Measurements from ENCODE around the gene TNNI2. TPM values are rescaled to one million over a fixed set of nuclear protein-coding genes. Genes with fewer than 3 reads are reported as not detected.
"Not testable (repeated sequence)": the region's sequence is repeated elsewhere in the genome, so short reads cannot be mapped to it uniquely, and the experiment has no call there.

Gene TNNI2
- total RNA-seq = not detected in 2 replicates

DNA sequence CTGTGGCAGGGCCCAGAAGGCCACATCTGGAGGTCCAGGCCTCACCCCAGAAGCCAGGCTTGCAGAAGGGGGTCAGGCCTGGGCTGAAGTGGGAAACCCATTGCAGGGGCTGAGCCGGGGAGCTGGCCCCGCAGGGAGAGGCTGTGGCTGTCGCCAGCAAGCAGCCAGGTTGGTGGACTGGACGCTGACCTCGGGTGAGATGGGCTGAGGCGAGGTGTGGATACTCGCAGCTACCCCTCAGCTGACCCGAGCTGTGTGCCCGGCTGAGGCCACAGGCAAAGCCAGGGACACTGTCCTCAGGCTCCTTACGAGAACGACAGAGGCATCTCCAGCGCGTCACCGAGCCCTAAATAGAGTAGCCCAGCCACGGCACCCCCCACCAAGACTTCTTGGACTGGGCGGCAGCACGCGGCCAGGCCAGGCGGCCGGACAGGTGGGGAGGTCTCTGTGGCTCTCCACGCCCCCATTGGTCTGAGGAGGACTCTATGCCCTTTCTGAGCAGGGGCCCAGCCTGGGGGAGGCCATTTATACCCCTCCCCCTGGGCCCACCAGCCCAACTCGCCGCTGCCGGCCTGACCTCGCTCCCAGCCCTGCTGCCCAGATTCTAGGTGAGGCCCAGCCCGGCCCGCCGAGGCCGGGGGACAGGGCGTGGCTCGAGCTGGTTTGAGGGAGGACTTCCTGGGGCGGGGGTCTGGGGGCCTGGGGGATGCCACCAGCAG, at the start of gene TNNI2:
Gene TNNI2 (plus strand): TSS at position 556 of the 719 bp plus-strand sequence. CDS start 716 bp downstream, outside the sequence.
- no peak for DNase-seq (ENCODE audit: low read depth, low spot score)

DNA sequence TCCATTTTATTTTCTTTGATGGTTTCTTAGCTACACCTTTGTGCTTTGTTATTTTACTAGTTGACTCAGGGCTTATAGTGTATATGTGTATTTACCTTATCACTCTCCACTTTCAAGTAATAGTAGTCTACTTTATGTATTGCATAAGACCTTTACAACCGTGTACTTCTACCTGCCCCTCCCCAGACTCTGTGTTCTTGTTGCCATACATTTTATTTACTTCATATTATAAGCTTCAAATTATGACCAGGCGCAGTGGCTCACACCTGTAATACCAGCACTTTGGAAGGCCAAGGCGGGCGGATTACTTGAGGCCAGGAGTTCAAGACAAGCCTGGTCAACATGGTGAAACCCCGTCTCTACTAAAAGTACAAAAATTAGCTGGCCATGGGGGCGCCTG, 46.9 kb upstream of the TNNI2 start:
- no peak for DNase-seq (ENCODE audit: low read depth, low spot score)

DNA sequence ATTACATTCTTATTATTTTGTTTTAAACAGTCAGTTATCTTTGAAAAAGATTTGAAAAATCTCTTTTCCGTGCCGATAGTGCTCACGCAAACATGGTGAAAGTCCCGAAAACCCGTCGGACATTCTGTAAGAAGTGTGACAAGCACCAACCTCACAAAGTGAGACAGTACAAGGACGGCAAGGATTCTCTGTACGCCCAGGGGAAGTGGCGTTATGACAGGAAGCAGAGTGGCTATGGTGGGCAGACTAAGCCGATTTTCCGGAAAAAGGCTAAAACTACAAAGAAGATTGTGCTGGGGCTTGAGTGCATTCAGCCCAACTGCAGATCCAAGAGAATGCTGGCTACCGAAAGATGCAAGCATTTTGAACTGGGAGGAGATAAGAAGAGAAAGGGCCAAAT, 46.3 kb upstream of the TNNI2 start:
- DNase-seq (ENCODE audit: low read depth, low spot score) = no peak

- no peak for DNase-seq (ENCODE audit: low read depth, low spot score)
Measured at GRCh38 chr11:1793081-1793480, 45.7 kb upstream of the TNNI2 start.

DNA sequence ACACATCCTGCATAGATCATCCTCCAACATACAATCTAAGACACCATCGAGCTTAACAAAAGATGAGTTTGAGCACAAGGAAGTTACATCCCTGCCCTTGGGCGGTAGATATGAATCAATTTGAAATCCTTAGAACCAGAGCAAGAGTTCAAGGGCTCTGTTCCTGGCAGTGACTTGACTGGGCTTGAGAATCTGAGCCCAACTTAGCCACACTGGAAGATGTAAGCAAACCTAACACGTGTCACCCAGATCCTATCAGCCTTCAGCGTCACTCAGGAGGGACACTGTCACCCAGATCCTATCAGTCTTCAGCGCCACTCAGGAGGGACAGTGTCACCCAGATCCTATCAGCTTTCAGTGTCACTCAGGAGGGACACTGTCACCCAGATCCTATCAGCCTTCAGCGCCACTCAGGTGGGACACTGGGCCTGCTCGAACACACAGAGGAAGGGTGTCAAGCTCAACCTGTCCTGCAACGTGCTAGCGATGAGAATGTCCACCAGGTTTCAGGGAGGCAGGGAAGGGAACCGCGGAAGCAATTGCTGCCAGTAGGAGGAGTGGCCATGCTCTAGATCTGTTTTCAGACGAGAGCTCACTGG, 42.3 kb upstream of the TNNI2 start:
- no peak for DNase-seq (ENCODE audit: low read depth, low spot score)

DNA sequence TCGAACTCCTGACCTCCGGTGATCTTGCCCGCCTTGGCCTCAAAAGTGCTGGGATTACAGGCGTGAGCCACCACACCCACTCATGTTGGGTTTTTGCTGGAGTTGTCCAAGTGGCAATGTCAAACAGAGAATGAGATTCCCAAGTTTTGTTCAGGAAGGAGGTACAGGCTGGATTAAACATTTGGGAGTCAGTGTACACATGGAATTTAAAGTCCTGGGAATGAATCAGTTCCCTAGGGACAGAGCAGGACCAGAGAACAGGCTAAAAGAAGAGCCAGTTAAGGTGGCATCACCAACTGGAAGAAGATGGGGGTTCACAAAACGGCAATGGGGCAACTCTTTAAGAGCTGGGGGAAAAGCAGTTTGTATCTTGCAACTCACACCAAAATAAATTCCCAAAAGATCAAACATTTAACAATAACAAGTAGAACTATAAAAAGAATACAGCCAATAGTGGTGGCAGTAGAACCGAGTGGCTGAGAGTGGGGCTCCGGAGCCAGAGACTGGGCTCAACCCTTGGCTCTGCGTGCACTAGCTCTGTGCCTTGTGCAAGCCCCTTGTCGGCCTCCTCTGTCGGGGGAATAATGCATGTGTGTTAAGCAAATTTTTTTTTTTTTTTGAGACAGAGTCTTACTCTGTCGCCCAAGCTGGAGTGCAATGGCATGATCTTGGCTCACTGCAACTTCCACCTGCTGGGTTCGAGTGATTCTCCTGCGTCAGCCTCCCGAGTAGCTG, 41.2 kb upstream of the TNNI2 start:
- DNase-seq (ENCODE audit: low read depth, low spot score) = no peak

- no peak for DNase-seq (ENCODE audit: low read depth, low spot score)
Measured at GRCh38 chr11:1803246-1803645, 35.5 kb upstream of the TNNI2 start.

GRCh38 chr11:1803835-1804519, 34.8 kb upstream of the TNNI2 start:
- not testable (repeated sequence) for DNase-seq (ENCODE audit: low read depth, low spot score)

- no peak for DNase-seq (ENCODE audit: low read depth, low spot score)
Measured at GRCh38 chr11:1805525-1805924, 33.3 kb upstream of the TNNI2 start.

DNA sequence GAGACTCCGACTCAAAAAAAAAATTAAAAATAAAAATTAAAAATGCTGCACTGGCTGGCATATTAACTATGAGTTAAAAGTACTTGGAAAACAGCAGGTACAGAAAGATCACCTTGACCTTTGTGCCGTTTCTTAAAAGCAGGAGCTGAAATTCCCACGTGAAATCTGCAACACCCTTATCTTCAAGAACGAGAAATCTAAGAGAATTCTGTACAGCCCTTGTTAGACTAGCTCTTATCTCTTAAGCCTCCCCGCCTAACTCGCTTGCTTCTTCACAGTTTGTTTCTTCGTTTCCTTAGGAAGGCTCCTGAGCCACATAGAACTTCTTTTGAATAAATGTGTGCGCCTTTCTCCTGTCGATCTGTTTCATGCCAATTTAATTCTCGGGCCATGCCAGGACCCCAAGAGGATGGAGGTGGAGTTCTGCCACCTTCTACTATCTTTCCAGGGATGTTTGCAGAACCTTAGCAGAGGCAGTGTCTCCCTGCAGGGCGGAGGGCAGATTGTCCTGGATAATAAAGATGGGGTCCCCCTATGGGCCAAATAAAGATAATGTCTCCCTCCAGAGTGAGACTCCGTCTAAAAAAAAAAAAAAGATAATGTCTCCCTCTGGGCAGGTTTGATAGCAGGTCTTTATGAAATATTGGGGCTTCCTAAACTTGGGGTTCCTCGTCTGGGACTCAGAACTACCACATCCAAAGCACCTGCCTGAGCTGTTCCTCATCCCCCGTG, 31.4 kb upstream of the TNNI2 start:
- no peak for DNase-seq (ENCODE audit: low read depth, low spot score)

GRCh38 chr11:1810761-1811160, 28.0 kb upstream of the TNNI2 start:
- no peak for DNase-seq (ENCODE audit: low read depth, low spot score)

DNA sequence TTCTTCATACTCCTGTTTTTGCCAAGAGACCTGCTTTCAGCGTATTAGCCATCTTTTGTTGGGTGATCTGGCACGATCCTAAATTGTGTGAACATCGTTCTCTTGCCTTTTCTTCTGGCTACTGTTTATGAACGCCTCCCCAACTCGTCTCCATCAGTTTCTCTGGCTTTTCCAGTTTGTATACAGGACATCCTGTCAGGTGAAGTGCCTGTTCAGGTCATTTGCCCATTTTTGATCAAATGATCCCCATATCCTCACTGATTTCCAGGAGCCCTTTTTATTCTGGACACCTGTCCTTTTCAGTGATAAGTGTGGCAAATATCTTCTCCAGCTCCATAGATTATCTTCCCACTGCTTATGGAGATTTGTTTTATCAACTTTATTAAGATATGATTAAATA, 26.5 kb upstream of the TNNI2 start:
- DNase-seq (ENCODE audit: low read depth, low spot score) = no peak

GRCh38 chr11:1812801-1813200, 26.0 kb upstream of the TNNI2 start:
- DNase-seq (ENCODE audit: low read depth, low spot score) = no peak

DNA sequence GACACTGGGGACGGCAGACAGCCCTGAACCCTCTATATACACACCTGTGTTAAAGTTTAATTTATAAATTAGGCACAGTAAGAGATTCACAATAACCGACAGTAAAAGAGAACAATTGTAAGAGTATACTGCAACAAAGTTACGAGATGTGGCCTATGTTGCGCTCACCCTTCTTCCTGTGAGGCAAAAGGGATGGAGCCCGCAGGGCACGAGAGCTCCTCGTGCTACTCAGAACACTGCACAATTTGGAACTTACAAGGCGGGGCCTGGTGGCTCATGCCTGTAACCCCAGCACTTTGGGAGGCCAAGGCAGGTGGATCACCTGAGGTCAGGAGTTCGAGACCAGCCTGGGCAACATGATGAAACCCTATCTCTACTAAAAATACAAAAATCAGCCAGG, 25.4 kb upstream of the TNNI2 start:
- DNase-seq (ENCODE audit: low read depth, low spot score) = not testable (repeated sequence)

DNA sequence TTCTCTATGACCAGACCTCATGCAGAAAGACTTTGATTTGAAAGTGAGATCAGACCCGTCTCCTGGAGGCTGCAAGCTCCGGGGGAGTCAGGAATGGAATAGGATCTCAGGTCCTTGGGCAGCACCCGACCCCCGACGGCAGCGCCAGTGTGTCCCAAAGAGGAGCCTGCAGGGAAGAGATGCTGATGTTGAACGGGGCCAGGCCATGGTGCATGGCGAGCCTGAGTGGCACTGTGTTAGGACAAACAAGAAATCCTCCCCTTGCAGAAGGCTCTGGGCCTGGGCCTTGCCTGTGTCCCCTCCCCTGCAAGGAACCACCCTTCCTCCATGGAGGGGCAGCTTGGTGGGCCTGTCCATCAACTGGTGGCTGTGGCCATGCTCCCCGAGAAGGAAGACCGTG, 24.1 kb upstream of the TNNI2 start:
- DNase-seq (ENCODE audit: low read depth, low spot score) = no peak

- no peak for DNase-seq (ENCODE audit: low read depth, low spot score)
Measured at GRCh38 chr11:1815311-1815710, 23.5 kb upstream of the TNNI2 start.

- DNase-seq (ENCODE audit: low read depth, low spot score) = no peak
Measured at GRCh38 chr11:1815751-1816150, 23.0 kb upstream of the TNNI2 start.

DNA sequence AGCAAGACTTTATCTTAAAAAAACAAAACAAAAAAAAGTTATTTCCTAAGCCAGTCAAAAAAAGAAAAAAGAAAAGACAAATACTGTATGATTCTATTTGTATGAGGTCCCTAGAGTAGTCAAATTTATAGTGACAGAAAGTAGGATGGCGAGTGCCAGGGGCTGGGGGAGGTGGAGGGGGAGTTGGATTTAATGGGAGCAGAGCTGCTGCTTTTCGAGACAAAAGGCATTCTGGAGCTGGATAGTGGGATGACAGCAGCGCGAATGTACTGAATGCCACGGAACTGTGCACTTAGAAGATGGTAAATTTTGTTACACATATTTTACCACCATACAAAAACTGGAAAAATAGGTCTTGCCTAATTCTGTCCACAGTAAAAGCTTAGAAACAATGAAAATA, 21.8 kb upstream of the TNNI2 start:
- no peak for DNase-seq (ENCODE audit: low read depth, low spot score)

- no peak for DNase-seq (ENCODE audit: low read depth, low spot score)
Measured at GRCh38 chr11:1817511-1817910, 21.3 kb upstream of the TNNI2 start.

DNA sequence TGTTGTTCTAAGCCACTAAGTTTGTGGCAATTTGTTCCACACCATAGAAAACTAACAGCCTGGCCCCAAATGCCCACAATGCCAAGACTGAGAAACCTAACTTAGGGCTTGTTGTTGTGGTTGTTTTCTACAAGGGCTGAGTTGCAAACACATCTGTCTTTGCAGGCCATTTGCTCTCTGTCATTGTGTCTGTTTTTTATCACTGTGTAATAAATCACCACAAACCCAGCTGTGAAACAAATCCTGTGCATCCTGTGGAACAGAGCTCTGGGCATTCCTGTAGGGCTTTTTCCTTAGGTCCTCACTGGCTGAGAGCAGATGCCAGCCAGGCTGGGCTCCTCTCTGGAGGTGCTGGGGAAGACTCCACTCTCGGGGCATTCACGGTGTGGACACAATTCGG, 19.7 kb upstream of the TNNI2 start:
- no peak for DNase-seq (ENCODE audit: low read depth, low spot score)
